HG03432 (cell line): ENCODE measurements around the gene ACTR8.

Experiments used
- ATAC-seq: cut with Tn5 transposase; IDR thresholded peaks from one replicate; pipeline ENCODE4 v1.9.1; 2021; ENCODE audit warnings: mild to moderate bottlenecking, moderate library complexity; ENCODE audit not compliant: unreplicated experiment

Gene ACTR8

DNA sequence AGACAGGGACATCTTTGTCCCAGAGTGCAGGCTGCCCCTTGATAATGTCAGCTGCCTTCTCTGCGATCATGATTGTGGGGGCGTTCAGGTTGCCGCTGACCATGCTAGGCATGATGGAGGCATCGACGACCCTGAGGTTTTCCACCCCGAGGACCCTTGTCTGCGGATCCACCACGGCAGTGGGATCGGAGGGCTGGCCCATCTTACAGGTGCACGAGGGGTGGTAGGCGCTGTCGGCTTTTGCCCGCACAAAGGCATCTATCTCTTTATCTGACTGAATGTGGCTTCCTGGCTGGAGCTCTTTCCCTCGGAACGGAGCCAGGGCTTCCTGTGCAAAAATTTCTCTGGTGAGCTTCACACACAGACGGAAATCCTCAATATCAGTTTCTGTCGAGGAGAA lies 64.1 kb downstream of the ACTR8 start:
- ATAC-seq, result no peak

DNA sequence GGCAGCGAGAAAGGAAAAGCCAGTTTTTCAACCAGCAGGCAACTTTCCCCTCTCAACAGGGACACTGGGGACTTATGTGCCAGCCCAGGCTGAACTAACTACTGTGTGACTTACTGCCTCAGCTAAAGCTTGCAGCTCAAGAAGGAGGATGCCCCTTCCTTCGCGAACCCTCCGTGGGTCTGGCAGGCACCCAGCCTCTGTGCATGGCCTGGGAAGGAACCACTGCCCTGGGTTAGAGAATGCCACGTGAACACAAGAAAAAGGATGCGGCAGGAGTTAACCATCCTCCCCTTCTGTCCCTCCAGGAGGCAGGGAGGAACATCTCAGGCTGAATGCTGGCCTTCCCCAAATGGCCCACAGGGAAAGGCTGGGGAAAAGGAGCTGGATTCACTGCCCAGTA lies 64.7 kb downstream of the ACTR8 start:
- ATAC-seq, result no peak
